Muscle of arm (tissue), 12 donors: ENCODE data around the gene MXD4. TPM values are rescaled to one million over a fixed set of nuclear protein-coding genes. Genes with fewer than 3 reads are reported as not detected.
A peak's percentile ranks its signal among the peaks of the same experiment; 100 is the strongest.

Experiments used
- DNase-seq: peaks from one replicate; pipeline ENCODE4 v3.0.0-alpha.2; 2013
- polyA plus RNA-seq, 12 donors: library from polyadenylated mRNA; unstranded; fragments of 120-200 nt; gene quantifications; one replicate each; pipeline ENCODE4 v1.2.1, GENCODE V29; 2013; ENCODE audit not compliant: insufficient read length in 12 of 12

MXD4 gene
- polyA plus RNA-seq, 12 donors: 42.1 to 72.4 (median 50.0) TPM; not detected in 1

DNA sequence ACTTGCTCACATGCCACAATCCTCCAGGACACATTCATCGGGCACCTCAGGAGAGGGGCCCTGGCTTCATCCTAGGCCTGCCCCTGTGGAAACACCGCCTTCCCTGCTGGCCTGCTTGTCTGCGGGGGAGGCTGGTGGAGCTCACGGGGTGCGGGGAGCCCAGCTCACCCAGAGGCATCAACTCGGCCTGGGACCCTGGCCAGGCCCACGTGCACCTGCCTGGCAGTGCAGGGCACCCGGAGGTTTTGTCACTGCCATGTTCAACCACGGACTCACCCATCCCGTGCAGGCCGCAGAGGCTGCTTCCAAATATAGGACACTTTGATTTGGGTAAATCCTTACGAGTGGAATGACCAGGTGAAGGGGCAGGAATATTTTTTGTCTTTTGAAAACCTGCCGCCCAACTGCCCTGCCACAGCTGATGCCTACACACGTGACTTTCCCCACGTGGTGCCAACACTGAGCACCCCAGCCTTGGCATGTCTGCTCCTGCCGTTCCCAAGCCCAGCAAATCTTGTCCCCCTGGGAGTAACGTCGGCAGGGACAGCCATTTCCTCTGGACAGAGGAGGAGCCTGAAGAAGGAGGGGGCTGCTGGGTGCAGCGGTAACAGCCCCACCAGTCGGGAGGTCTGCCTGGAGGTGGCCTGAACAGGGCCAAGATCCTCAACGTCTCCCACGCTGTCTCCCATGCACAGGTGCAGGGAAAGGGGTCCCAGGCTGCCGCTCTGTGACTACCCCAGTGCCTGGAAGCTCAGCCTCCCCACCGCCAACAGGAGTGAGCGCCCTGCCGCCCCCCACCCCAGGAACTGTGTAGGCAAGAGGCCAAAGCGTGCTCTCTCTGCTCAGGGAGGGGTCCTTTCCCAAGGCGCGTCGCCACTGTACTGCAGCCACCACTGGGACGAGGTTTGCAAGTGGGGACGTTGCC lies 8.5 kb downstream of the MXD4 start:
- DNase-seq: no peak

- no peak for DNase-seq
These were observed 9.3 kb downstream of the MXD4 start for GRCh38 chr4:2252530-2253091.

DNA sequence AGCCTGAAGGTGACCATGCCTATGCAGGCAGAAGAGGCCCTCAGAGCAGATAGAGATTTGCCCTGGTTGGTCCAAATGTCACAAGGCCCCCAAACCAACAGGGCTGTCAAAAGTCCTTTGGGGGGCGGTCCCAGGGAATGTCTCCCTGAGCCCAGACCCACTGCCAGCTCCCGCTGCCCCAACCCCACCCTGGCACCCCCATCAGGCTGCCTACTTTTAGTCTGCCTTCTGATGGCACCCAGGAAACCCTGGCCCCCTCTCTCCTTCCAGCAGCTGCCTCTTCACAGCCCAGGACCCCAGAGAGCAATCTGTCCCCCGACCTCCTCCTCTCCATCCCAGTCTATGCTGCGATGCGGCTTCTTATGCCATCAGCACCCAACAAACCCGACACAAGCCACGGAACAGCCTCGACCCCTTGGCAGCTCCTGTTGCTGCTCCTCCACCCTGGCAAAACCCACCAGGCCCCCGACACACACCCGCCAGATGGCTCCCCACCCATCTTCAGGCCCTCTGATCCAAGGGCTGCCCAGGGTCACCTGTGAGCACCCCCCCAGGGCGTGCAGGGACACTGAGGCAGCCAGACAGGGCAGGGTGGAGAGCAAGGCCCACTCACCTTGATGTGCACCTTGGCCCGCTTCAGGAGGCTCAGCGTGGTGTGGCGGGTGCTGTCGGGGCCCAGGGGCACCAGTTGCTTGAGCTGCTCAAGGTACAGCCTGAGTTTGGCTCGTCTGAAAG lies 9.9 kb downstream of the MXD4 start:
- no peak for DNase-seq

- DNase-seq: no peak
These were observed 10.7 kb downstream of the MXD4 start for GRCh38 chr4:2251073-2251794.

GRCh38 chr4:2250357-2251072 lies 11.4 kb downstream of the MXD4 start:
- no peak for DNase-seq

GRCh38 chr4:2249526-2250356 lies 12.2 kb downstream of the MXD4 start:
- no peak for DNase-seq

- DNase-seq: no peak
These were observed 13.1 kb downstream of the MXD4 start for GRCh38 chr4:2248821-2249261.

DNA sequence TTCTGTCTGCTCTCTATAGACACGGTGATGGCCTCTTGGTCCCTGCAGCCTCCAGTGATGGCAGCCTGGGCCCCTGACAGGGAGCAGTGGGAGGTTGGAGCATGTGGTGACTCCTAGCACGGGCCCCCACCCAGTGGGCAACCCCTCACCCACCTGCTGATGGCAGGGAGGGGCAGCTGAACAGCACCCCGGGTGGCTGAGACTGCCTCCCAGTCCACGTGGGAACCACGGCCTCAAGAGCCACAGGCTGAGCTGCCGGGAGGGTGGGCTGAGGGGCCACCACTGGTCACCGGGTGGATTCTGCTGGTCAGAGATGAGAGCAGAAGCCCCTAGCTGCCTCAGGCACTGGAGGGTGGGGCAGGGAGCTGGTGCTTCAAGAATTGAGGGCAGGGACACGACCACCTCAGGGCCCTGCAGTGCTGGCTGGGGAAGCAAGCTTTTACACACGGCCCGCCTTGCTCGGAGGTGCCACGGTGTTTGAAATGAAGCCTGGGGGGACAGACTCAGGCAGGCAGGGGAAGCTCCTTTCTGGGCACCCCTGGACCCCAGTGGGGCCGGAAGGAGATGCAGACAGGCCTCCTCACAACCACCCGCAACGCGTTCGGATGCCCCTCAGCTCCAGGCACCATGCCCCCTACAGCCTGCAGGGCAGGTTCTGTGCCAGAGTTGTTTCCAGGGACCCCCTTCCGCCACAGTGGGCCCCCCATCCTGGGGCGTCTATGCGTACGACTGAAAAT lies 13.7 kb downstream of the MXD4 start:
- no peak for DNase-seq

- no peak for DNase-seq
These were observed 14.5 kb downstream of the MXD4 start for GRCh38 chr4:2247128-2248043.

GRCh38 chr4:2246384-2247127 lies 15.4 kb downstream of the MXD4 start:
- DNase-seq: no peak

DNA sequence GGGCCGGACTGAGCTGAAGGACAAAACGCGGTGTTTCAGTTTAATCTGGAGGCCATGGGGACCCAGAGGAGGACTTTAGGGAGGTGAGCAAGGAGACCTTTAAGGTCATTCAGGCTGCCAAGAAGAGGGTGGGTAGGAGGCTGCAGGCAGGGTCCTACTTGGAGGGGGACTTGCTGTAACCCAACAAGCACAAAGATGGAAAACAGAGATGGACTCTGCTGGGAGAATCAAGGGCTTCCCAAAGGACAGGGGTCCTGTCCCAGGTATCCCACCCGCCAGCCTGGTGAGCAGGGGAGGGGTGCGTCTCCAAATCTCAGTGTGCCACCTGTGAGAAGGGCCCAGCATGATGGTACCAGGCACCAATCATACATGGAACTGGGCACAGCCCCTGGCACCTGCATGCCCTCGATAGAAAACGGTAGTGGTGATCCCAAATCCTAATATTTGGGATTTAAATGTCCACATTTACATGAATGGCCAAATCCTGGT lies 16.1 kb downstream of the MXD4 start:
- DNase-seq: no peak

DNA sequence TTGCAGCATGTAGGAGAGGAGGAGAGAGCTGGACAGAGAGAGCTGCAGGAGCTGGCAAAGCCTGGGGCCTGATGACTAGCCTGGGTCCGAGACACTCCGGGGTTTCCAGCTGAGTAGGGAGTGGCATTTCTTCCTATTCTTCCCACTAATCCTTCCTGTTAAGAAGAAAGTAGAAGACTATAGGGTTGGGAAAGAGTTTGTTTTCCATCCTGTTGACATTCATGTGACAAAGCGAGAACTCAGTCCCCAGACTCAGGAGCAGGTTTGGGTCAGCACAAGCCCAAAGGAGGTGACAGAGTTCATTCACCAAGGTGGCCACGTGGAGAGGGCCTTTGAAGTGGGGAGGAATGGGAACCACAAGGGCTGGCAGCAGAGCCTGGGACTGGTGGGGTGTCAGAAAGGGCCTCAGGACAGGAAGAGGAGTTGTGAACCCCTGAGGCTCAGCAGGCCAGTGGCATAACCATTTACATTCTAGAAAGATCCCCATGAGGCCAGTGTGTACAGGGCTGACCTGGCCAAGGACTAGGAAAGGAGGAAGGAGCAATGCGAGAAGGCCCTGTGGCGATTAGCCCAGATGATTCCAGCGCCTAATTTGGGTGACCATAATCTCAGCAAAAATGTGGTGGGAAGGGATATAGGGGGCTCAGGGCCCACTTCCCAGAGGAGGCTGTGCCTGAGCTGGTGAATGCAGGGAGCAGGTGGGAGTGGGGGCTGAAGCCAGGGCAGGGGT lies 16.7 kb downstream of the MXD4 start:
- no peak for DNase-seq

DNA sequence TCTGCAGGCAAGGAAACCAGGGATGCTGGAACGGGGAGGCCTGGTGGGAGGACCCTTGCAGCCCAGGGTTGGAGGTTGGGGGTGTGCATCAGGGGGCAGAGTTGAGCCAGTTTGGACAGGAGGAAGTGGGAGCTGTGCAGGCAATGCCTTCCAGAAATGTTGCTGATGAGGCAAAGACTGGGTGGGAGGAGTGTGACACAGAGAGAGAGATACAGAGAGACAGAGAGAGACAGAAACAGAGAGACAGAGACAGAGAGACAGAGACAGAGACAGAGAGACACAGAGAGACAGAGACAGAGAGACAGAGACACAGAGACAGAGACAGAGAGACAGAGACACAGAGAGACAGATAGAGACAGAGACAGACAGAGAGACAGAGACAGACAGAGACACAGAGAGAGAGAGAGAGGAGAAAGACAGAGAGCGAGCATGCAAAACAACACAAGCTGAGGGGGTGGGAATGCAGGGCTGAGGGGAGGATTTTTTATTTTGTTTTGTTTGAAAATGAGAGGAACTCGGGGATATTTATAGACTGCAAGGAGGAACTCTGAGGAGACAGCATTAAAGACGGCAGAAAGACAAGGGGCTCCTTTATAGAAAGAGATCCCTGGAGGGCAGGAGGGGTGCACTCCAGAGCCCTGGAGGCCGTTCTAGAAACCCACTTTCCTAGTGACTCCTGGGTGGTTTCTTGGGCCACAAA lies 18.1 kb downstream of the MXD4 start:
- DNase-seq: no peak

DNA sequence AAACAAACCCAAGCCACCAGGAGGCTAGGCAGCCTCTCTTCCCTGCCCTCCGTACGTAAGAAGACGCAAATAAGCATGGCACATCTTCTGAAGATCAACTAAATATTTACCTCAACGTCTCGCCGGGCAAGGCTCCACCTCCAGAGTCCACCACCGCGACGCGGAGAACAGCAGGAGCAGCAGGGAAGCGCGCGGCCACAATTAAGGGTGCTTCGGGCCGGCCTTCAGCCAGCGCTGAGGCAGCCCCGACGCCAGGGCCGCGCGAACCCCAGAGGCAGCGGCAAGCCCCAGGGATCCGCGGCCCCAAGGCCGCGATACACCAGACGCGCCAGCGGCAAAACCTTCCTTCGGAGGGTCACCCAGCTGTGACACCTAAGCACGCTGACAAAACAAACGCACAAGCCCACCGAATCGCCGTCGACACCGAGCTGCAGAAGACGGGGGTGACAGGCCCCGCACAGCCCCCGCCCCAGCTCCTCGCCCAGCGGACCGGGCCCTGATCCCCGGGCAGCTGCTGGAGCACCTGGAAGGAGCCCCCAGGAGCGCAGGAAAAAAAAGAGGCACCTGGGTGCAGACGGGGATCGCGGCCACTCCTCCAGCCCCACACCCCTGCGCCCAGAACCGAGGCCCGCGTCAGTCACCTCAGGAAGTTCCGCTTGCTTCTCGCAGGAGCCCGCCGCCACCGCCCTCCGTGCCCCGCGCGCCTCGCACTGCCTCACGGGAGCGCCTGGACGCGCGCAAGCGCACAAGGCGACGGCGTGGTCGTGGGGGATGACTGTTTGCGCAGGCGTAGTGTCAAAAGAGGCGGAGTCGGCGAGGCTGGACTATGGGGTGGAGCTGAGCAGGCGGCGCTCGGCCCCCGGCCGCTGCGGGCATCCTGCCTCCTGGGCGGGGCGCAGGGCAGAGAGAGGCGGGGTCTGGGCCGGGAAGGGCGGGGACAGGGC lies 20.2 kb downstream of the MXD4 start, which contains the start of the genes HAUS3 and POLN:
HAUS3 (minus strand) TSS at position 712 of the 944 bp plus-strand sequence. CDS start 1,175 bp downstream, outside the sequence.
POLN (minus strand) TSS at position 712 of the 944 bp plus-strand sequence. CDS start 12,890 bp downstream, outside the sequence.
- DNase-seq: peak; percentile 99

DNA sequence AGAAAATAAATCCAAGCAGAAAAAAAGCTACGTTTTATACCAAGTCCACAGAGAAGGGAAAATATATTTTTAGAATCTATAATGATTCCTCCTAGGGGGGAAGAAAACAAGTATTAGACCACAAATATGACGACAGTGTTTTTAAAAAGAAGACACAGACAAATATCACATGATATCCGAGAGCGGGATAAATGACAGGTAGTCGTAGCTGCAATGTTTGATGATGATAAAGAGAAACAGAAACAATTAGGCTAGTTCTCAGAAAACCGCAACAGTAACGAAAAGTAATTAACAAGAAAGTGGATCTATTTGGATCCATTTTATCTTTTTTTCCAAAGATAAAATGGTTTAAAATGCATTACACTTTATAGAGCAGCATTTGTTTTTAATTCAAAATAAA lies 20.9 kb downstream of the MXD4 start:
- DNase-seq: no peak
